Left ventricle myocardium superior (tissue), 1 donor: ENCODE data around the gene DRG1. TPM values are rescaled to one million over a fixed set of nuclear protein-coding genes. Genes with fewer than 3 reads are reported as not detected.
A peak's percentile ranks its signal among the peaks of the same experiment; 100 is the strongest.
"Not testable (repeated sequence)": the region's sequence is repeated elsewhere in the genome, so short reads cannot be mapped to it uniquely, and the experiment has no call there.

Experiments used
- ATAC-seq: fragments of 200-7000 bp; cut with Tn5 transposase; one replicate; pipeline ENCODE4 v1.9.1; 2020; ENCODE audit warnings: mild to moderate bottlenecking, moderate library complexity
- DNase-seq: peaks from one replicate; pipeline ENCODE4 v3.0.0-alpha.2; 2020
- intact Hi-C: fragments of 100-400 bp; cut with micrococcal nuclease; formaldehyde crosslinking; loops from one replicate; pipeline ENCODE4 v1.11.0; 2022
- long read RNA-seq: library from polyadenylated mRNA; unstranded; transcript quantifications from one replicate; pipeline ENCODE4 v2.0.0, GENCODE V29; 2021
- total RNA-seq: library from RNA; stranded (reverse); fragmentation: NEBNext Ultra II Directional; extraction: Animal tissue kit (Norgen Biotek cat#: 25700); gene quantifications from one replicate; pipeline ENCODE4 v1.2.1, GENCODE V29; 2021
- donor health status: DM: no; HTN: yes; CAD: no; lungs with severe emphysema.

The DRG1 gene
- 67.4 TPM for total RNA-seq
- long read RNA-seq, transcript DRG1-201 (9 exons, 1,746 nt), result major isoform, 107 of 127 reads
- long read RNA-seq, partial matches to known transcripts, result 6 of 127 reads
- long read RNA-seq, other reads (novel, unspliced or antisense), result 14 of 127 reads

- DNase-seq, result peak; percentile 99
- ATAC-seq, result peak; percentile 99
- intact Hi-C loops, result loop anchor here (10.0 kb wide), 1 partner anchor 55 kb away; the partner anchor contains the start of gene PATZ1
These were observed at the start of gene DRG1 for GRCh38 chr22:31399211-31400022. TSS of gene DRG1 (plus strand) at chr22:31399604. CDS start at chr22:31399684, 80 bp downstream.

- DNase-seq, result no peak
- intact Hi-C loops, result loop anchor here (10.0 kb wide), 1 partner anchor 45 kb away; the partner anchor contains the start of gene DRG1
These were observed 49.4 kb upstream of the DRG1 start for GRCh38 chr22:31349960-31350359.

GRCh38 chr22:31350410-31350863 lies 49.0 kb upstream of the DRG1 start:
- no peak for ATAC-seq
- DNase-seq, result no peak
- intact Hi-C loops, result no loop called here

More at GRCh38 chr22:31349960-31350359, 49.4 kb upstream of the DRG1 start:
- no peak for ATAC-seq

- ATAC-seq, result no peak
These were observed 44.9 kb upstream of the DRG1 start for GRCh38 chr22:31354515-31354914.

GRCh38 chr22:31360029-31360428 lies 39.4 kb upstream of the DRG1 start:
- intact Hi-C loops, result no loop called here
- DNase-seq (no peak), ATAC-seq (no peak)

More at GRCh38 chr22:31354515-31354914, 44.9 kb upstream of the DRG1 start:
- intact Hi-C loops, result no loop called here
- no peak for DNase-seq

GRCh38 chr22:31361743-31362142 lies 37.7 kb upstream of the DRG1 start:
- ATAC-seq (no peak), DNase-seq (no peak)
- intact Hi-C loops, result no loop called here

GRCh38 chr22:31363885-31364465 lies 35.4 kb upstream of the DRG1 start:
- intact Hi-C loops, result no loop called here
- no peak for DNase-seq
- ATAC-seq, result no peak

GRCh38 chr22:31367426-31367825 lies 32.0 kb upstream of the DRG1 start:
- ATAC-seq, result no peak
- intact Hi-C loops, result no loop called here

GRCh38 chr22:31377612-31378011 lies 21.8 kb upstream of the DRG1 start:
- DNase-seq (no peak), ATAC-seq (peak; percentile 89)
- intact Hi-C loops, result no loop called here

More at GRCh38 chr22:31367426-31367825, 32.0 kb upstream of the DRG1 start:
- DNase-seq, result no peak

- DNase-seq, result no peak
- intact Hi-C loops, result no loop called here
- peak; percentile 80 for ATAC-seq
These were observed 21.3 kb upstream of the DRG1 start for GRCh38 chr22:31378123-31378522.

- ATAC-seq, intact Hi-C loops, DNase-seq: not testable (repeated sequence)
These were observed 20.8 kb upstream of the DRG1 start for GRCh38 chr22:31378651-31379050.

- DNase-seq (no peak), ATAC-seq (no peak)
- intact Hi-C loops, result loop anchor here (10.0 kb wide), 1 partner anchor 49 kb away; the partner anchor contains the start of gene PATZ1
These were observed 5.5 kb upstream of the DRG1 start for GRCh38 chr22:31393893-31394292.

- ATAC-seq (no peak), DNase-seq (no peak)
- intact Hi-C loops, result loop anchor here (10.0 kb wide), 1 partner anchor 50 kb away; the partner anchor contains the start of gene PATZ1
These were observed 5.1 kb upstream of the DRG1 start for GRCh38 chr22:31394326-31394725.

- ATAC-seq (no peak), DNase-seq (no peak)
- intact Hi-C loops, result loop anchor here (10.0 kb wide), 1 partner anchor 53 kb away; the partner anchor contains the start of gene PATZ1
These were observed 1.2 kb upstream of the DRG1 start for GRCh38 chr22:31398231-31398630.

GRCh38 chr22:31400023-31400397 lies 606 bp downstream of the DRG1 start:
- intact Hi-C loops, result no loop called here
- DNase-seq (no peak), ATAC-seq (no peak)

- DNase-seq, intact Hi-C loops, ATAC-seq: not testable (repeated sequence)
These were observed 2.9 kb downstream of the DRG1 start for GRCh38 chr22:31402350-31402749.

GRCh38 chr22:31425331-31426050 lies 26.1 kb downstream of the DRG1 start:
- ATAC-seq (no peak), DNase-seq (no peak)
- intact Hi-C loops, result no loop called here

GRCh38 chr22:31431950-31432349 lies 32.5 kb downstream of the DRG1 start:
- ATAC-seq, result no peak
- intact Hi-C loops, result no loop called here
- no peak for DNase-seq

- no peak for ATAC-seq
- intact Hi-C loops, result no loop called here
- no peak for DNase-seq
These were observed 36.7 kb downstream of the DRG1 start for GRCh38 chr22:31436132-31436531.
